GM21825 (cell line): ENCODE measurements around the gene CCT7.
A peak's percentile ranks its signal among the peaks of the same experiment; 100 is the strongest.
"Not testable (repeated sequence)": the region's sequence is repeated elsewhere in the genome, so short reads cannot be mapped to it uniquely, and the experiment has no call there.

Experiments
- ATAC-seq: cut with Tn5 transposase; IDR thresholded peaks from one replicate; pipeline ENCODE4 v1.9.1; 2021; ENCODE audit warnings: mild to moderate bottlenecking, moderate library complexity; ENCODE audit not compliant: unreplicated experiment

CCT7 gene

GRCh38 chr2:73233932-73234832 lies at the start of gene CCT7:
Gene CCT7, plus strand, starts transcription at chr2:73234308. Its CDS starts 71 bp downstream, at chr2:73234379.
- peak; percentile 60 for ATAC-seq

DNA sequence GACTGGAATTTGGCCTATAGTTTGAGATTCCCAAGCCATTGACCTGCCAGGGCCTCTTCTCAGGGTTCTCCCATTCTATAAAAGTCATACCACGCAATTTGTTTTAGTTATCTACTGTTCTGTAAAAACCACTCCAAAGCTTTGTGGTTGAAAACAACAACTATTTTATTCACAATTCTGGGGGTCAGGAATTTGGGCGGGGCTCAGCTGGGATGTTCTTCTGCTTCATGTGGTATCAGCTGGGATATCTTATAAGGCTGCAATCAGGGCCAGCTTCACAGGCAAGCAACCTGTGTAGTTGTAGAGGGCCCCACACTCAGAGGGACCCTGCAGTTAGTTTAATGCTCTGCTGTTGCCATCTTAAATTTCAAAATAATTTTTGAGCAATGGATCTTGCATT lies 48.1 kb upstream of the CCT7 start:
- no peak for ATAC-seq

- no peak for ATAC-seq
Measured at GRCh38 chr2:73187549-73187948, 46.6 kb upstream of the CCT7 start.

DNA sequence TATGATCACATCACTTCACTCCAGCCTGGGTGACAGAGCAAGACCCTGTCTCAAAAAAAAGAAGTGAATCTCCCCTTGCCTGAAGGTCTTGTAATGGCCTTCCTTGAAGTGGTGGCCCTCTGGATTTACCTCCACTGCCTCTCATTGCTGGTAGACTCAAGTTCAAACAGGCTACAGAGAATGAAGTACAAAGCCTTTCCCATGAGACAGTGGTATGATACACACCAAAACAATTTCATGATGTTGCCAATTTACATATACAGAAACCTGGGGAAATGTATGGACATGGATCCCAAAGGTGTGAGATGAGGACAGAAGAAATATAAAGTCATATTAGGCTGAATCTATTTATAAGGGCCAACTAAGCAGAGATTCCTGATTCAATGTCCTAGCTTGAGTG lies 36.5 kb upstream of the CCT7 start:
- ATAC-seq, result no peak

DNA sequence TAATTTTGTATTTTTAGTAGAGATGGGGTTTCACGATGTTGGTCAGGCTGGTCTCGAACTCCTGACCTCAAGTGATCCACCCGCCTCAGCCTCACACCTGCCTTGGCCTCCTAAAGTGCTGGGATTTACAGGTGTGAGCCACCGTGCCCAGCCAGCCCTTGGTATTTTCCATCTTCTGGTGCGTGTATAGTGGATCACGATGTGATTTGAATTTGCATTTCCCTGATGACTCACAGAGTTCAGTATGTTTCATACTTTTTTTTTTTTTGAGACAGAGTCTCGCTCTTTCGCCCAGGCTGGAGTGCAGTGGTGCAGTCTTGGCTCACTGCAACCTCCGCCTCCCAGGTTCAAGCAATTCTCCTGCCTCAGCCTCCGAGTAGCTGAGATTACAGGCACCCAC lies 33.8 kb upstream of the CCT7 start:
- ATAC-seq, result not testable (repeated sequence)

DNA sequence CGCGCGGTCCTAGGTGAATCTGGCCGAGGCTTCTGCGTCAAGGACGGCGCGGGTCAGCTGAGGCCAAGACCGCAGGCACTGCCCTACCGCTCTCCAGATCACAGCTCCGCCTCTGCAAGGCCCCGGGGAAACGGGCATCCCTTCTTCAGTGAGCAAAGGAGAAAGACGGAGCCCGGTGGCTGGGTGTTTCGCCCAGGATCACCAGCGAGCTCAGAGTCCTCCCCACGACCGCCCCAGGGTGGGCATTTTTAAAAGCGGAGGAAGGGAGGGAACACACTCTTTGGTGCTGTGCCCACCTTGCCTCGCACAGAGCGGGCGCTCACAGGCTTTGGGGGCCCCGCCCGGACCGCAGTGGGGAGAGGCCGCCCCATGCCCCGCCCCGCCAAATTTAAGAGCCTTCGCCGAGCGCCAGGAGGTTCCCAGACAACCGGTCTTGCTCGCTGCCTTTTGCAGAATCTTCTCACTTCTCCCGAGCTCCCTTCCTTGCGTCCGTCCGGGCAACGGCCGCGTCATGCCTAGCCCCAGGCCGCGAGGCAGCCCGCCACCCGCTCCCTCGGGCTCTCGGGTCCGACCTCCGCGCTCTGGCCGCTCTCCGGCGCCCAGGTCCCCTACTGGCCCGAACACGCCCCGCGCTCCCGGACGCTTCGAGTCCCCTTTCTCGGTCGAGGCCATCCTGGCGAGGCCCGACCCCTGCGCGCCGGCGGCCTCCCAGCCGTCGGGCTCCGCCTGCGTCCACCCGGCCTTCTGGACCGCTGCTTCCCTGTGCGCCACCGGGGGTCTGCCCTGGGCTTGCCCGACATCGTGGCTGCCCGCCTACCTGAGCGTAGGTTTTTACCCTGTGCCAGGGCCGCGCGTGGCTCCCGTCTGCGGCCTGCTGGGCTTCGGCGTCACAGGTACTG lies 31.7 kb upstream of the CCT7 start, which contains the start of gene NOTO:
TSS of gene NOTO (plus strand) at position 419 of the 899 bp plus-strand sequence. CDS start at position 512, 93 bp downstream.
- no peak for ATAC-seq

- ATAC-seq, result no peak
Measured at GRCh38 chr2:73203055-73203681, 30.9 kb upstream of the CCT7 start.

GRCh38 chr2:73205611-73206010 lies 28.5 kb upstream of the CCT7 start:
- ATAC-seq, result no peak

GRCh38 chr2:73208258-73208657 lies 25.9 kb upstream of the CCT7 start:
- no peak for ATAC-seq

- ATAC-seq, result no peak
Measured at GRCh38 chr2:73210019-73210418, 24.1 kb upstream of the CCT7 start.

DNA sequence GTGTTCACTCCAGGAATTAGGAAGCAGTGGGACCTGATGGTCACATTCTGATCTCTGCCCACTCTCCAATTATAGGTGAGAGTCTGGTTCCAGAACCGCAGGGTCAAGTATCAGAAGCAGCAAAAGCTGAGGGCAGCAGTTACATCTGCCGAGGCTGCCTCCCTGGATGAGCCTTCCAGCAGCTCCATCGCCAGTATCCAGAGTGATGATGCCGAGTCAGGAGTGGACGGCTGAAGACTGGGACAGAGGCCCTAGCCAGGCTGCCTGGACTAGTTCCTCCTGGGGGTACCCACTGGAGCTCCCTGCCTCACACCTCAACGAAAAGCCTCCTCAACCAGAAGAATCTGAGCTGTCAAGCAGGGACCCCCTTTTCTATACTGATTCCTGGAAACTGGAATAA lies 23.4 kb upstream of the CCT7 start:
- no peak for ATAC-seq

GRCh38 chr2:73212098-73212447 lies 22.0 kb upstream of the CCT7 start:
- no peak for ATAC-seq

DNA sequence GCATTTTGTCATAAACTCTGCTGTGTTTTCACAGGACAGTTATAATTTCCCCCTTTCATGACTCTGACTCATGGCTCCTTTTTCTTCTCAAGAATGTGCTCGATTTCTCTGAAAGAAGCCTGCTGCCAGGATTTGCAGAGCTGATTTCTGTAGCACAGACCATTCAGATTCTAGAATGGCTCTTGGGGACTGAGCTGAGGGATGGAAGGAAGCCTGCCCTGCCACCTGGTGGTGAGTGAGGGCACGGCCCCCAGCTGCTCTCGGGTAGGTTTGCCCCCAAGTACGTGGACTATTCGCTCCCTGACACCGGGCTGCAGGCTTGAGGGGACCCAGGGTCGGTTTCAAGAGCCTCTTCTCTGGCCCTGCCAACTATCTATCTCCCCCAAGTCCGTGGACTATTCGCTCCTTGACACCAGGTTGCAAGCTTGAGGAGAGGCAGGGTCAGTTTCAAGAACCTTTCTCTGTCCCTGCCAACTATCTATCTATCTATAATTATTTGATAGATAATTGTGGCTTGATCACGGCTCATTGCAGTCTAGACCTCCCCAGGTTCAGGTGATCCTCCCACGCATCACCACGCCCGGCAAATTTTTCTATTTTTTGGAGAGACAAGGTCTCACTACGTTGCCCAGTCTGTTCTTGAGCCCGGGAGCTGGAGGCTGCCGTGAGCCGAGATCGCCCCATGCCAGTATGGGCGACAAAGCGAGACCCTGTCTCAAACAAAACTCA lies 21.5 kb upstream of the CCT7 start:
- ATAC-seq, result peak; percentile 74

DNA sequence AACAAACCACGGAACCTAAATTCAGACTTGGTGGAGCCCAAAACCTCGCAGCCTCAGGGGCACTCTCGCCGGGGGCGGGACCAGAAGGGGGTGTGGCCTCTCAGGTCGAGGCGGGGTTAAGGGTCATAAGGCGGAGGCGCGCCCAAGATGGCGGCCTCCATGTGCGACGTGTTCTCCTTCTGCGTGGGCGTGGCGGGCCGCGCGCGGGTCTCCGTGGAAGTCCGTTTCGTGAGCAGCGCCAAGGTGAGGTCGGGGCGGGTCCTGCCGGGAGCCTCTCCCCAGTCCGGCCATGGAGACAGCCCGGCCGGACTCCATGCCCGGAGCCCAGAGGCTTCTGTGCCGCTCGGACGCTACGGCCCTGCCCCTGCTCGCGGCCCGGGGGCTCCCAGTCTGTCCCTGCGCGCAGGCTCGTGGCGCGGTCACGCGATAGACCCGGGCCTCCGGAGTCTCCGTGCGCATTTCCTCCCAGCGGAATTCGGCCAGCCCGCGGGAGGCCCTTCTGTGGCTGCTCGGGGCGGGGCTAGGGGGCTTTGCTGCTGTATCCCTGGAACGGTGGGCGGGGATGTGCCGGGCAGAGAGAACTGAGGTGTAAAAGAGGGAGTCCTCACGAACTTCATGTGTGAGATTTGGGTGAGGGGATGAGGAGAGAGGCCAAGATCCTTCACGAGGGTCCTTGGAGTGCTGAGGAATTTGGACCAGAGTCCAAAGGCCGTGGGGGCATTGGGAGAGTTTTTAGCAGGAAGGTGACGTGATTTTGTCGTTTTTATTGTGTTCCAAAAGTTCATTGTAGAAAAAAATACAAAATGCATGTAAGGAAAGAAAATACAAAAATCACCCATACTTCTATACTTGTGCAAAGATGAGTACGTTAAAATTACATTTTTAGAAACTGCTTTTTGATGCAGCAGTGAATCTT lies 19.7 kb upstream of the CCT7 start, which contains the start of gene SMYD5:
TSS of gene SMYD5 (plus strand) at position 126 of the 916 bp plus-strand sequence. CDS start at position 148, 22 bp downstream.
- ATAC-seq, result peak; percentile 89

- no peak for ATAC-seq
Measured at GRCh38 chr2:73215254-73215653, 18.9 kb upstream of the CCT7 start.

GRCh38 chr2:73217160-73217559 lies 16.9 kb upstream of the CCT7 start:
- no peak for ATAC-seq

GRCh38 chr2:73217826-73218225 lies 16.3 kb upstream of the CCT7 start:
- ATAC-seq, result no peak

DNA sequence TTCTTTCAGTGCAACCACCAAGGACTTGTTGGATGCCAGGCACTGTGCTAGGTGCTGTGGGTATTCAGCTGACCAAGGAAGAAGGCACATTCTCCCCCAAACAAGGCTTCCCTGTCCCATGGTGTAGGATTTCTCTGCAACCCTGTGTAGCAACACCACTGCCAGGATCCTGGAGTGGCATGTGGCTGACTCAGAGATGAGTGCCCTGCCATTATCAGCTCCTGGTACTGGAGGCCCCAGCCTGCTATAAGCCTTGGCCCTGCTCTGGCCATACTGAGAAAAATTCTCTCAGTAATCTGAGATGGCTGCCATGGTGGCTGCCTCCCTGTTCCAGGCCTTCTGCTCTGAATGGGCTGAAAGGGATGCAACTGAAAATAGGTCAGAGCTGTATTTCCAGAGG lies 15.8 kb upstream of the CCT7 start:
- no peak for ATAC-seq

GRCh38 chr2:73223821-73224220 lies 10.3 kb upstream of the CCT7 start:
- no peak for ATAC-seq
